Measurements from ENCODE around the gene KDM4C.
"Not testable (repeated sequence)": the region's sequence is repeated elsewhere in the genome, so short reads cannot be mapped to it uniquely, and the experiment has no call there.

The KDM4C gene

GRCh38 chr9:7172154-7173115 lies 414.7 kb downstream of the KDM4C start:
- peaks cover 7% of the 10 kb centered on the region; the same call in 1 of the 2 replicates for H3K36me3 ChIP-seq (ENCODE audit: insufficient read depth, low read length)
- no peak overlapping the region for H3K27ac ChIP-seq (ENCODE audit: low read depth, low read length)
- H3K9me3 ChIP-seq (ENCODE audit: insufficient read depth, low read depth, low read length) = no peaks in the 10 kb centered on the region
- peaks cover 24% of the 10 kb centered on the region for H3K4me1 ChIP-seq (ENCODE audit: insufficient read depth, low read length)
- H3K27me3 ChIP-seq (ENCODE audit: insufficient read depth, low read length) = no peaks in the 10 kb centered on the region
- H3K9ac ChIP-seq (ENCODE audit: low read depth, low read length) = no peak overlapping the region
- H3K4me3 ChIP-seq (ENCODE audit: low read length) = no peak overlapping the region
- 83% methylated on average over 11 of the region's 11 CpGs for WGBS

- no peak overlapping the region for H3K27ac ChIP-seq (ENCODE audit: low read depth, low read length)
- H3K4me1 ChIP-seq (ENCODE audit: insufficient read depth, low read length) = peaks cover 24% of the 10 kb centered on the region
- no peaks in the 10 kb centered on the region for H3K27me3 ChIP-seq (ENCODE audit: insufficient read depth, low read length)
- WGBS = 97% methylated on average over 3 of the region's 3 CpGs
- no peaks in the 10 kb centered on the region for H3K9me3 ChIP-seq (ENCODE audit: insufficient read depth, low read depth, low read length)
- H3K36me3 ChIP-seq (ENCODE audit: insufficient read depth, low read length) = peaks cover 7% of the 10 kb centered on the region; the same call in 1 of the 2 replicates
- H3K4me3 ChIP-seq (ENCODE audit: low read length) = no peak overlapping the region
- no peak overlapping the region for H3K9ac ChIP-seq (ENCODE audit: low read depth, low read length)
These were observed 415.4 kb downstream of the KDM4C start for GRCh38 chr9:7173139-7173538.

GRCh38 chr9:7174301-7174700 lies 416.5 kb downstream of the KDM4C start:
- Histone ChIP-seq H3K36me3 (ENCODE audit: insufficient read depth, low read length) (peaks cover 7% of the 10 kb centered on the region; the same call in 1 of the 2 replicates), H3K27me3 (ENCODE audit: insufficient read depth, low read length) (no peaks in the 10 kb centered on the region), H3K9ac (ENCODE audit: low read depth, low read length) (no peak overlapping the region), H3K9me3 (ENCODE audit: insufficient read depth, low read depth, low read length) (no peaks in the 10 kb centered on the region), H3K4me3 (ENCODE audit: low read length) (no peak overlapping the region), H3K4me1 (ENCODE audit: insufficient read depth, low read length) (peaks cover 26% of the 10 kb centered on the region), H3K27ac (ENCODE audit: low read depth, low read length) (no peak overlapping the region)
- WGBS = 95% methylated on average over 7 of the region's 7 CpGs

- Histone ChIP-seq H3K4me1 (ENCODE audit: insufficient read depth, low read length) (peaks cover 26% of the 10 kb centered on the region), H3K27ac (ENCODE audit: low read depth, low read length) (no peak overlapping the region), H3K27me3 (ENCODE audit: insufficient read depth, low read length) (no peaks in the 10 kb centered on the region), H3K9ac (ENCODE audit: low read depth, low read length) (no peak overlapping the region), H3K36me3 (ENCODE audit: insufficient read depth, low read length) (peaks cover 3% of the 10 kb centered on the region; the same call in 1 of the 2 replicates), H3K4me3 (ENCODE audit: low read length) (no peak overlapping the region), H3K9me3 (ENCODE audit: insufficient read depth, low read depth, low read length) (no peaks in the 10 kb centered on the region)
- 82% methylated on average over 8 of the region's 8 CpGs for WGBS
These were observed 417.1 kb downstream of the KDM4C start for GRCh38 chr9:7174884-7175283.

GRCh38 chr9:7176561-7176960 lies 418.8 kb downstream of the KDM4C start:
- Histone ChIP-seq H3K9ac (ENCODE audit: low read depth, low read length) (no peak overlapping the region), H3K27me3 (ENCODE audit: insufficient read depth, low read length) (no peaks in the 10 kb centered on the region), H3K4me1 (ENCODE audit: insufficient read depth, low read length) (peaks cover 13% of the 10 kb centered on the region; the same call in 1 of the 2 replicates), H3K4me3 (ENCODE audit: low read length) (no peak overlapping the region), H3K9me3 (ENCODE audit: insufficient read depth, low read depth, low read length) (no peaks in the 10 kb centered on the region), H3K27ac (ENCODE audit: low read depth, low read length) (no peak overlapping the region), H3K36me3 (ENCODE audit: insufficient read depth, low read length) (peaks cover 2% of the 10 kb centered on the region; the same call in 1 of the 2 replicates)
- 90% methylated on average over 1 of the region's 1 CpG for WGBS

- Histone ChIP-seq H3K4me1 (ENCODE audit: insufficient read depth, low read length) (peaks cover 5% of the 10 kb centered on the region; the same call in 1 of the 2 replicates), H3K4me3 (ENCODE audit: low read length) (no peak overlapping the region), H3K9ac (ENCODE audit: low read depth, low read length) (no peak overlapping the region), H3K36me3 (ENCODE audit: insufficient read depth, low read length) (peaks cover 2% of the 10 kb centered on the region; the same call in 1 of the 2 replicates), H3K9me3 (ENCODE audit: insufficient read depth, low read depth, low read length) (no peaks in the 10 kb centered on the region), H3K27ac (ENCODE audit: low read depth, low read length) (no peak overlapping the region), H3K27me3 (ENCODE audit: insufficient read depth, low read length) (no peaks in the 10 kb centered on the region)
- 88% methylated on average over 3 of the region's 3 CpGs for WGBS
These were observed 419.6 kb downstream of the KDM4C start for GRCh38 chr9:7177383-7177782.

- no peaks in the 10 kb centered on the region for H3K9me3 ChIP-seq (ENCODE audit: insufficient read depth, low read depth, low read length)
- H3K36me3 ChIP-seq (ENCODE audit: insufficient read depth, low read length) = peaks cover 2% of the 10 kb centered on the region; the same call in 1 of the 2 replicates
- no peaks in the 10 kb centered on the region for H3K27me3 ChIP-seq (ENCODE audit: insufficient read depth, low read length)
- H3K4me3 ChIP-seq (ENCODE audit: low read length) = no peak overlapping the region
- no peak overlapping the region for H3K27ac ChIP-seq (ENCODE audit: low read depth, low read length)
- WGBS = 83% methylated on average over 7 of the region's 7 CpGs
- H3K9ac ChIP-seq (ENCODE audit: low read depth, low read length) = no peak overlapping the region
- 0 out of 2 replicates have a peak, but pooled peaks cover 3% of the 10 kb centered on the region for H3K4me1 ChIP-seq (ENCODE audit: insufficient read depth, low read length)
These were observed 421.0 kb downstream of the KDM4C start for GRCh38 chr9:7178729-7179128.

GRCh38 chr9:7180247-7180646 lies 422.5 kb downstream of the KDM4C start:
- 0 out of 2 replicates have a peak, but pooled peaks cover 3% of the 10 kb centered on the region for H3K4me1 ChIP-seq (ENCODE audit: insufficient read depth, low read length)
- no peak overlapping the region for H3K4me3 ChIP-seq (ENCODE audit: low read length)
- H3K9ac ChIP-seq (ENCODE audit: low read depth, low read length) = no peak overlapping the region
- no peaks in the 10 kb centered on the region for H3K27me3 ChIP-seq (ENCODE audit: insufficient read depth, low read length)
- 93% methylated on average over 5 of the region's 5 CpGs for WGBS
- H3K9me3 ChIP-seq (ENCODE audit: insufficient read depth, low read depth, low read length) = no peaks in the 10 kb centered on the region
- H3K27ac ChIP-seq (ENCODE audit: low read depth, low read length) = no peak overlapping the region
- H3K36me3 ChIP-seq (ENCODE audit: insufficient read depth, low read length) = no peaks in the 10 kb centered on the region

- WGBS = 97% methylated on average over 7 of the region's 7 CpGs
- H3K4me3 ChIP-seq (ENCODE audit: low read length); H3K27ac ChIP-seq (ENCODE audit: low read depth, low read length); H3K9me3 ChIP-seq (ENCODE audit: insufficient read depth, low read depth, low read length); H3K27me3 ChIP-seq (ENCODE audit: insufficient read depth, low read length); H3K4me1 ChIP-seq (ENCODE audit: insufficient read depth, low read length); H3K9ac ChIP-seq (ENCODE audit: low read depth, low read length); H3K36me3 ChIP-seq (ENCODE audit: insufficient read depth, low read length): not testable (repeated sequence)
These were observed 425.4 kb downstream of the KDM4C start for GRCh38 chr9:7183139-7183538.

GRCh38 chr9:7185612-7186011 lies 427.8 kb downstream of the KDM4C start:
- Histone ChIP-seq H3K27ac (ENCODE audit: low read depth, low read length) (no peak overlapping the region; the same call in 1 of the 2 replicates), H3K36me3 (ENCODE audit: insufficient read depth, low read length) (no peaks in the 10 kb centered on the region), H3K27me3 (ENCODE audit: insufficient read depth, low read length) (no peaks in the 10 kb centered on the region), H3K4me1 (ENCODE audit: insufficient read depth, low read length) (no peaks in the 10 kb centered on the region), H3K9me3 (ENCODE audit: insufficient read depth, low read depth, low read length) (peaks cover 18% of the 10 kb centered on the region; the same call in 1 of the 2 replicates), H3K4me3 (ENCODE audit: low read length) (no peak overlapping the region), H3K9ac (ENCODE audit: low read depth, low read length) (no peak overlapping the region)

GRCh38 chr9:7186175-7186574 lies 428.4 kb downstream of the KDM4C start:
- H3K4me3 ChIP-seq (ENCODE audit: low read length) = no peak overlapping the region
- H3K9me3 ChIP-seq (ENCODE audit: insufficient read depth, low read depth, low read length) = peaks cover 21% of the 10 kb centered on the region; the same call in 1 of the 2 replicates
- no peak overlapping the region for H3K9ac ChIP-seq (ENCODE audit: low read depth, low read length)
- whole genome bisulfite sequencing = 16% methylated on average over 1 of the region's 1 CpG
- H3K27me3 ChIP-seq (ENCODE audit: insufficient read depth, low read length) = no peaks in the 10 kb centered on the region
- no peaks in the 10 kb centered on the region for H3K36me3 ChIP-seq (ENCODE audit: insufficient read depth, low read length)
- no peak overlapping the region; the same call in 1 of the 2 replicates for H3K27ac ChIP-seq (ENCODE audit: low read depth, low read length)
- H3K4me1 ChIP-seq (ENCODE audit: insufficient read depth, low read length) = no peaks in the 10 kb centered on the region
